ENCODE results near the gene CLIC6.

Gene CLIC6

DNA sequence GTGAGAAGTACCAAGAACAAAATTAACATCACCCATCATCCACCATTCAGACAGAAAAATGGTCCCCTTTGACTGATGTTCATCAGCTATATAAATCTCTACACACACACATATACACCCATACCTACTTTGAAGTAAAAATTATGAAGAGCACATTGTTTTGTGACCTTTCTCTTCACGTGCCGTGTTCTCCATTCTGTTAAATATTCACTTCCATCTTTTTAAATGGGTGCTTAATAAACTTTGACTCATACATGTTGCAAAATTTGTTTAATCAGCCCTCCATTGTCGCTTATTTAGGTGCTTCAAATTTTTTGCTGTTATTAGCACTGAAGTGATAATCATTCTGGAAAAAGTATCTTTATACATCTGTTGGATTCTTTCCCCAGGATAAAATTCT is 80.1 kb downstream of the CLIC6 start:
- no peaks in the 10 kb centered on the region for H3K27me3 ChIP-seq (ENCODE audit: control insufficient read depth in 1 of 2, insufficient read depth in 2 of 2, low read length in 2 of 2)
- H3K27ac ChIP-seq (ENCODE audit: low read depth, low read length), result no peak overlapping the region
- H3K9me3 ChIP-seq (ENCODE audit: control insufficient read depth in 1 of 2, low read length in 2 of 2), result no peaks in the 10 kb centered on the region
- H3K4me1 ChIP-seq (ENCODE audit: control insufficient read depth in 1 of 2, insufficient read depth in 2 of 2, low read length in 2 of 2), result peaks cover 4 to 7% of the 10 kb centered on the region in 2 donors
- no peak overlapping the region for H3K9ac ChIP-seq (ENCODE audit: low read depth in 1 of 2, low read length in 2 of 2)
- no peak overlapping the region for H3K4me3 ChIP-seq (ENCODE audit: low read depth in 1 of 2, low read length in 2 of 2)
- H3K36me3 ChIP-seq (ENCODE audit: control insufficient read depth in 1 of 2, insufficient read depth in 2 of 2, low read length in 2 of 2), result no peaks in the 10 kb centered on the region

DNA sequence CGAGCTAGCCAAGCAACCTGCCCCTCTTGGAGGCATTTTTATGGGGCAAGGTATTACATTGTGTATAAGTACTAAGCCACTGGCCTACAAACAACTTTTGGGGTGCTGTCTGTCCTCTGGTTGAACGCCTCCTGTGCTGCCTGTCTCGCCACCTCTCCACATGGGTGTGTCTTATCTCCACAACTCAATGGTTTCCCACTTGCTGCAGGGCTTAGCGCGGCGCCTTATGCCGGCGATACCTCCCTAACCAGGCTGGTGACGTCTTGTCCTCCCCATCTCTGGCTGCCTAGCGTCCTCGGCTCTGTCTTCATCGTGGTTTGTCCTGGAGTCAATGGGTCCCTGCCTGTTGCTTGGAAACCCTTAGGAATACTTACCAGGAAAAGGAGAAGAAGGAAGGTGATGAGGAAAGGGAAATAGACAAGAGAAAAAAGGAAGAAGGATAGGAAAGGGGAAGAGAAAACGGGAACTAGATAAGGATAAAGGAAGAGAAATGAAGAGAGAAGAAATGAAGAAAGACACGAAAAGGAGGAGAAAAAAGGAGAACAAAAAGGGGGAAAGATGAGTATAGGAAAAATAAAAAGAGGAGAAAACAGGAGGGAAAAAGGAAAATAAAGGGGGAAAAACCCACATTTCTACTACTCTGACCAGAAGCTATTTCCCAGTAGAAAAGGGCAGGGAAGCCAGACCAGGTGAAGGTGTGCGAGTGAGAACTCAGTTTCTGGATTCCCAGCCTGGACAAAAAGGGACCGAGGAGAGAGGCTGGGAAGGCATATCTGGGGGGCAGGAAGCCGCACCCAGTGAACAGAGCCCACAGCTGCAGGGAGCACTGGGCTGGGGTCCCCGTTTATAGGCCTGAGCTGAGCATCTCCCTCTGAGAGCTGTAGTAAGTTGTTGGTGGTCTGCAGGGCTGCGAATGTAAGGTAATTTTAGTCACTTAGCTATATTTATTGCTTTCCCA is 86.2 kb downstream of the CLIC6 start:
- no peak overlapping the region for H3K27ac ChIP-seq (ENCODE audit: low read depth, low read length)
- no peak overlapping the region for H3K9ac ChIP-seq (ENCODE audit: low read depth in 1 of 2, low read length in 2 of 2)
- no peaks in the 10 kb centered on the region for H3K36me3 ChIP-seq (ENCODE audit: control insufficient read depth in 1 of 2, insufficient read depth in 2 of 2, low read length in 2 of 2)
- no peaks in the 10 kb centered on the region for H3K4me1 ChIP-seq (ENCODE audit: control insufficient read depth in 1 of 2, insufficient read depth in 2 of 2, low read length in 2 of 2)
- no peak overlapping the region for H3K4me3 ChIP-seq (ENCODE audit: low read depth in 1 of 2, low read length in 2 of 2)
- H3K9me3 ChIP-seq (ENCODE audit: control insufficient read depth in 1 of 2, low read length in 2 of 2), result no peaks in the 10 kb centered on the region
- H3K27me3 ChIP-seq (ENCODE audit: control insufficient read depth in 1 of 2, insufficient read depth in 2 of 2, low read length in 2 of 2), result no peaks in the 10 kb centered on the region

DNA sequence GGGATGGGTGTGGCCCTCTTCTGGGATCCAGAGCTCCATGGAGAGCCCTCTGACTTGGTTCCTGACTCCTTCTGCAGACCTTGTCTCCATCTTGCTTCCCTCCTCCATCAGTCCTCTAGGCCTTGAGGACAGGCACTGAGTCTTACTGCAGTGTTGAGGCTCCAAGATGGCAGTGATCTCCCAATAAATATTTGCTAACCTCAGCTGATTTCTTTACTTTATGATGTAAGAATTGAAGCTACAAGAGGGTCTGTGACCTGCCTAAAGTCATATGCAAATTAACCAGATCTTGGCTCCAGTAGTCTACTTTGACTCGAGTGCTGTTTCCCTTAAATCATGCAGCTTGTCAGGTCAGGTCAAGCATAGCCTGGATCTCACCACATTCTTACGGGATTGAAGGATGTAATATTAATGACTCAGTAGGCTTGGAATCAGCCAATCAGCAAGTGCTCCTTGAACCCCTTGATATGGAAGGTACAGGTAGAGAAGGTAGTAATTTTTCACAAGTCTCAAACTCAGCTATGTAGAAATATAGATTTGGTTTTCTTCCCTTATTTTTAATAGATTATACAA is 93.0 kb downstream of the CLIC6 start:
- no peaks in the 10 kb centered on the region for H3K4me1 ChIP-seq (ENCODE audit: control insufficient read depth in 1 of 2, insufficient read depth in 2 of 2, low read length in 2 of 2)
- H3K9me3 ChIP-seq (ENCODE audit: control insufficient read depth in 1 of 2, low read length in 2 of 2), result peaks cover 0 to 4% of the 10 kb centered on the region in 2 donors
- no peak overlapping the region for H3K9ac ChIP-seq (ENCODE audit: low read depth in 1 of 2, low read length in 2 of 2)
- H3K4me3 ChIP-seq (ENCODE audit: low read depth in 1 of 2, low read length in 2 of 2), result no peak overlapping the region
- no peak overlapping the region for H3K27ac ChIP-seq (ENCODE audit: low read depth, low read length)
- H3K36me3 ChIP-seq (ENCODE audit: control insufficient read depth in 1 of 2, insufficient read depth in 2 of 2, low read length in 2 of 2), result no peaks in the 10 kb centered on the region
- H3K27me3 ChIP-seq (ENCODE audit: control insufficient read depth in 1 of 2, insufficient read depth in 2 of 2, low read length in 2 of 2), result no peaks in the 10 kb centered on the region

DNA sequence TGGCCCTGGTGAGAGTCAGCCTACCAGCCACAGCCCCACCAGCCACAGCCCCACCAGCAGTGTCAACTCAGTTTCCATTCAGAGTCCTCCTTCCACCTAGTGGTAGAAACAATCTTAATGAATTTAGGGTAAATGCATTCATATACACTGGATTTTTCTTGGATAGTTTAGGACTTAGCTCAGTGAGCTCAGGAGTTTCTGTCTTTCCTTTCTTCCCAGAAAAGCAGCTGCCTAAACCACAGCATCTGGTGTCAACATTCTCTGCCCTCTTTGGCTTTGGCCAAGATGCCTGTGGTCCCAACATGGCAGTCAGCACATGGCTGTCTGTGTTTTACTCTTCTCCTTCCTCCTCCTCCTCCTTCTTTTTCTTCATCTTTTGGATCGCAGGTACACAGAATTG is 94.0 kb downstream of the CLIC6 start:
- Histone ChIP-seq H3K36me3 (ENCODE audit: control insufficient read depth in 1 of 2, insufficient read depth in 2 of 2, low read length in 2 of 2) (no peaks in the 10 kb centered on the region), H3K27me3 (ENCODE audit: control insufficient read depth in 1 of 2, insufficient read depth in 2 of 2, low read length in 2 of 2) (no peaks in the 10 kb centered on the region), H3K9me3 (ENCODE audit: control insufficient read depth in 1 of 2, low read length in 2 of 2) (peaks cover 0 to 4% of the 10 kb centered on the region in 2 donors), H3K4me3 (ENCODE audit: low read depth in 1 of 2, low read length in 2 of 2) (no peak overlapping the region), H3K9ac (ENCODE audit: low read depth in 1 of 2, low read length in 2 of 2) (no peak overlapping the region), H3K4me1 (ENCODE audit: control insufficient read depth in 1 of 2, insufficient read depth in 2 of 2, low read length in 2 of 2) (no peaks in the 10 kb centered on the region), H3K27ac (ENCODE audit: low read depth, low read length) (no peak overlapping the region)

GRCh38 chr21:34764715-34765284 is 96.0 kb downstream of the CLIC6 start:
- Histone ChIP-seq H3K27ac (ENCODE audit: low read depth, low read length) (no peak overlapping the region), H3K27me3 (ENCODE audit: control insufficient read depth in 1 of 2, insufficient read depth in 2 of 2, low read length in 2 of 2) (no peaks in the 10 kb centered on the region), H3K9me3 (ENCODE audit: control insufficient read depth in 1 of 2, low read length in 2 of 2) (peaks cover 0 to 4% of the 10 kb centered on the region in 2 donors), H3K4me3 (ENCODE audit: low read depth in 1 of 2, low read length in 2 of 2) (no peak overlapping the region), H3K4me1 (ENCODE audit: control insufficient read depth in 1 of 2, insufficient read depth in 2 of 2, low read length in 2 of 2) (no peaks in the 10 kb centered on the region), H3K36me3 (ENCODE audit: control insufficient read depth in 1 of 2, insufficient read depth in 2 of 2, low read length in 2 of 2) (no peaks in the 10 kb centered on the region), H3K9ac (ENCODE audit: low read depth in 1 of 2, low read length in 2 of 2) (no peak overlapping the region)

DNA sequence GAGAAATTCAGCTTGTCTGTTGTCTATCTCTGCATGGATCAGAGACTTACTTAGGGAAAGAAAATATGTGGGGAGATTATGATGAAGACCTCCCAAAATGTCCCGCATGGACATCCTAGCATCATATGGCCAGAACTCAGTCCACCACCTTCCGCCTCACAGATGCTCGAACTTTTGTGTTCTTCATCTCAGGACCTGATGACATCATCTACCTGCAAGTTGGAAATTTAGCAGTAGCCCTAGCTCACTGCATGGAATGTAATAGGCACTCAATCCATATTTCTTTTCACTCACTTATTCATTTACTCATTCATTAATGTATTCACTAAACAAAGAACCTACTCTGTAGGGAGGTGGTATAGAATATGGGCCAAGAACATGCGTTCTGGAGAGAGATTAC is 96.8 kb downstream of the CLIC6 start:
- H3K27ac ChIP-seq (ENCODE audit: low read depth, low read length), result no peak overlapping the region
- peaks cover 0 to 4% of the 10 kb centered on the region in 2 donors for H3K9me3 ChIP-seq (ENCODE audit: control insufficient read depth in 1 of 2, low read length in 2 of 2)
- H3K4me3 ChIP-seq (ENCODE audit: low read depth in 1 of 2, low read length in 2 of 2), result no peak overlapping the region
- H3K27me3 ChIP-seq (ENCODE audit: control insufficient read depth in 1 of 2, insufficient read depth in 2 of 2, low read length in 2 of 2), result no peaks in the 10 kb centered on the region
- H3K36me3 ChIP-seq (ENCODE audit: control insufficient read depth in 1 of 2, insufficient read depth in 2 of 2, low read length in 2 of 2), result no peaks in the 10 kb centered on the region
- no peak overlapping the region for H3K9ac ChIP-seq (ENCODE audit: low read depth in 1 of 2, low read length in 2 of 2)
- no peaks in the 10 kb centered on the region for H3K4me1 ChIP-seq (ENCODE audit: control insufficient read depth in 1 of 2, insufficient read depth in 2 of 2, low read length in 2 of 2)

DNA sequence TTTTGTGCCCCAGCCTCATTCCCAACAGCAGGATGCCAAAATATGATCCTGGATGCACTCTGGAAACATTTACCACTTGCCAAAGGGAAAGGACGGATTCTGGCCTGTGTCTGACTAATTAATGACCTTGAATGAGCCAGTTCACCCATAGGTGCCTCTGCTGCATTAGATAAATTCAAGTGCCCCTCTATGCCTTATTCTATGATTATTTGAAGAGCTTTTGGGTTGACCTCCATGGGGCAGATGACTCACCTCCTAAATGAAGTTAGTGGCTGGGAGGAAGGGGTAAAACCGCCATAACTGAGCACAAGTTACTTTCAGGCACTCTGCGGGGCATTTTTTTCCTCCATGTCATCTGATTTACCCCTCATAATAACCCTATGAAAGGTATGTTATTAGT is 98.1 kb downstream of the CLIC6 start:
- Histone ChIP-seq H3K4me1 (ENCODE audit: control insufficient read depth in 1 of 2, insufficient read depth in 2 of 2, low read length in 2 of 2) (no peaks in the 10 kb centered on the region), H3K9ac (ENCODE audit: low read depth in 1 of 2, low read length in 2 of 2) (no peak overlapping the region)

More for the DNA sequence above, 98.1 kb downstream of the CLIC6 start:
- no peak overlapping the region for H3K4me3 ChIP-seq (ENCODE audit: low read depth in 1 of 2, low read length in 2 of 2)
- H3K36me3 ChIP-seq (ENCODE audit: control insufficient read depth in 1 of 2, insufficient read depth in 2 of 2, low read length in 2 of 2), result no peaks in the 10 kb centered on the region
- H3K9me3 ChIP-seq (ENCODE audit: control insufficient read depth in 1 of 2, low read length in 2 of 2), result peaks cover 0 to 4% of the 10 kb centered on the region in 2 donors
- no peak overlapping the region for H3K27ac ChIP-seq (ENCODE audit: low read depth, low read length)
- no peaks in the 10 kb centered on the region for H3K27me3 ChIP-seq (ENCODE audit: control insufficient read depth in 1 of 2, insufficient read depth in 2 of 2, low read length in 2 of 2)

Data from duodenal mucosa (tissue), 2 donors.